M059J (cell line): Measurements from ENCODE around the gene STAG2. TPM values are rescaled to one million over a fixed set of nuclear protein-coding genes. Genes with fewer than 3 reads are reported as not detected.
"Not testable (repeated sequence)": the region's sequence is repeated elsewhere in the genome, so short reads cannot be mapped to it uniquely, and the experiment has no call there.

ENCODE experiments used
- DNase-seq: peaks from one replicate; pipeline ENCODE4 v3.0.0-alpha.2; 2012; ENCODE audit warnings: low read depth
- total RNA-seq: library from RNA; depleted of rRNA; stranded (reverse); fragments of >200 nt; shearing (Covaris generic); gene quantifications from 2 replicates; pipeline ENCODE4 v1.2.3, GENCODE V29; 2014

STAG2 gene
- total RNA-seq, 1 experiment from 2014 or later: 114 TPM

- no peak for DNase-seq
These were observed 74.2 kb downstream of the STAG2 start for GRCh38 chrX:124035657-124036056.

GRCh38 chrX:124042042-124042441 is 80.5 kb downstream of the STAG2 start:
- no peak for DNase-seq

- DNase-seq: no peak
These were observed 83.6 kb downstream of the STAG2 start for GRCh38 chrX:124045109-124045508.

GRCh38 chrX:124084417-124084816 is 122.9 kb downstream of the STAG2 start:
- not testable (repeated sequence) for DNase-seq

GRCh38 chrX:124085063-124085462 is 123.6 kb downstream of the STAG2 start:
- DNase-seq: no peak

GRCh38 chrX:124086411-124086810 is 124.9 kb downstream of the STAG2 start:
- DNase-seq: no peak

GRCh38 chrX:124087000-124087746 is 125.7 kb downstream of the STAG2 start:
- no peak for DNase-seq

GRCh38 chrX:124093222-124093621 is 131.7 kb downstream of the STAG2 start:
- no peak for DNase-seq

GRCh38 chrX:124097116-124097515 is 135.6 kb downstream of the STAG2 start:
- DNase-seq: no peak

GRCh38 chrX:124098089-124098488 is 136.6 kb downstream of the STAG2 start:
- DNase-seq: peak; percentile 46

- DNase-seq: no peak
These were observed 142.5 kb downstream of the STAG2 start for GRCh38 chrX:124103966-124104365.

GRCh38 chrX:124104512-124104911 is 143.0 kb downstream of the STAG2 start:
- DNase-seq: not testable (repeated sequence)

GRCh38 chrX:124113621-124114600 is 152.4 kb downstream of the STAG2 start:
- DNase-seq: no peak

GRCh38 chrX:124117325-124117724 is 155.8 kb downstream of the STAG2 start:
- DNase-seq: no peak

- no peak for DNase-seq
These were observed 164.0 kb downstream of the STAG2 start for GRCh38 chrX:124125471-124125870.

- no peak for DNase-seq
These were observed 166.0 kb downstream of the STAG2 start for GRCh38 chrX:124127496-124127895.

- DNase-seq: not testable (repeated sequence)
These were observed 170.9 kb downstream of the STAG2 start for GRCh38 chrX:124132437-124132836.

- no peak for DNase-seq
These were observed 184.2 kb downstream of the STAG2 start for GRCh38 chrX:124145749-124146148.

GRCh38 chrX:124151195-124151594 is 189.7 kb downstream of the STAG2 start:
- no peak for DNase-seq
